NCI-H2227 (cell line): ENCODE results near the gene DLG5.
"Not testable (repeated sequence)": the region's sequence is repeated elsewhere in the genome, so short reads cannot be mapped to it uniquely, and the experiment has no call there.

Experiments used
- DNase-seq: peaks from one replicate; lab custom pipeline; 2025; ENCODE audit not compliant: unreplicated experiment; lab: John Stamatoyannopoulos, UW

Gene DLG5

DNA sequence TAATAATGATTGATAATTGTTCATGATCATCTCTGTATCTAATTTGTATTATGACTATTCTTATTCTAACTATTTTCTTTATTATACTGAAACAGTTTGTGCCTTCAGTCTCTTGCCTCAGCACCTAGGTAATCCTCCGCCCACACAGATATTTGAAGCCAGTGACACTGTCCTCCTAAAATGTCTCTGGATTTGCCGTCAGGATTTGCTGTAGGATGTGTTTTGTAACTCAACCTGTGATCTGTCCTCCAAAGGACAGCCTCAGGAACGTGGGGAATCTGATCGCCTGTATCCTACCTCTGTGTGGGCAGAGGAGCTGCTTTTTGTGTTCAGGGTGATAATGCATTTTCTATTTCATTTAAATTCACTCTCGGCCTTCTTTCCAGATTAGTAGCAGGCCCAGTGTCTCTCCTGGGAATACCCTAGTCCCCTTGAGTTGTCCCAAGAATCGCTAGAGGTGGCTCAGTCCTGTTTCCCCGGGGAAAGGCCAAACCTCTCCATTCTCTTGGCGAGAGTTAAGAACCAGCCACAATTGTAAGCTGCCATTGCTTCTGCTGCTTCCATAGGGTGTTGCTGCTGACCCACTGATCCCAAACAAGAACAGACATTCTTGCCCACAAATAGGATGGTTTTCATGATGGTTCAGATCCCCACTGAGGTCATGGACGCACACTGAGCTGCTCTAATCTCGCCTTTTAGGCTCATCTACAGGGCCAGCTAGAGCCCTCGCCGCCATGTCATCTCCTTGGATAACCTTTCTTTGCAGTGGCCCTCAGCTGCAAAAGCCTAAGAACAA lies 152.7 kb downstream of the DLG5 start:
- no peak for DNase-seq

GRCh38 chr10:77772852-77773600 lies 153.5 kb downstream of the DLG5 start:
- DNase-seq: not testable (repeated sequence)

- DNase-seq: no peak
Observed at GRCh38 chr10:77771851-77772250, 154.7 kb downstream of the DLG5 start.

DNA sequence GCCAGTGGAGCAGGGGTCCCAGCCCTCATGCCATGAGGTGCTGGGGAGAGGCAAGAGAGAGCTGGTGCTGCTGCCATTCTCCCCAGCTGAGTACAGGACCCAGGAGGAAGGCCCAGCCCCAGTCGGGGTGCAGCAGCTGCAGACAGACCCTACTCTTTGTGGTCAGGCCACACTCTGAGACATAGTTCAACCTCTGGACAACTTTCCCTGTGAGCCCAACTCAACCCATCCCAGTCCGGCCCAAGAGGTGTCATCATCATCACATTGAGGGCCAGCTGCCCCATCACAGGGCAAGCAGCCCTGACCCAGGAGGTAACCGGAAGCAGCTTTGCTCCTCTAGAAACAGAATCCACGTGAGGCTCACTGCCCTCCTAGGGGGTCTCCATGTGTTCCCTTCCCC lies 155.1 kb downstream of the DLG5 start:
- no peak for DNase-seq

- DNase-seq: no peak
Observed at GRCh38 chr10:77770868-77771175, 155.7 kb downstream of the DLG5 start.

GRCh38 chr10:77770081-77770867 lies 156.3 kb downstream of the DLG5 start:
- no peak for DNase-seq

GRCh38 chr10:77768039-77768438 lies 158.5 kb downstream of the DLG5 start:
- no peak for DNase-seq

- no peak for DNase-seq
Observed at GRCh38 chr10:77763453-77764430, 162.8 kb downstream of the DLG5 start.

DNA sequence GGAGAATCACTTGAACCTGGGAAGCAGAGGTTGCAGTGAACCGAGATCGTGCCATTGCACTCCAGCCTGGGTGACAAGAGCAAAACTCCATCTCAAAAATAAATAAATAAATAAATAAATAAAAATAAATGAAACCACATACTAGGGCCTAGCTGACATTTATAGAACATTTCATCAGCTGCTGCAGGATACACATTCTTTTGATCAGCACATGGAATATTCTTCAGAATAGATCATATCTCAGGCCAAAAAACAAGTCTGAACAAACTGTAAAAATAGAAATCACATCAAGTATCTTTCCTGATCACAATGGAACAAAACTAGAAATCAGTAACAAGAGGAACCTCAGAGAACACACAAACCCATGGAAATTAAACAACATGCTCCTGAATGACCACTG lies 168.1 kb downstream of the DLG5 start:
- DNase-seq: not testable (repeated sequence)

DNA sequence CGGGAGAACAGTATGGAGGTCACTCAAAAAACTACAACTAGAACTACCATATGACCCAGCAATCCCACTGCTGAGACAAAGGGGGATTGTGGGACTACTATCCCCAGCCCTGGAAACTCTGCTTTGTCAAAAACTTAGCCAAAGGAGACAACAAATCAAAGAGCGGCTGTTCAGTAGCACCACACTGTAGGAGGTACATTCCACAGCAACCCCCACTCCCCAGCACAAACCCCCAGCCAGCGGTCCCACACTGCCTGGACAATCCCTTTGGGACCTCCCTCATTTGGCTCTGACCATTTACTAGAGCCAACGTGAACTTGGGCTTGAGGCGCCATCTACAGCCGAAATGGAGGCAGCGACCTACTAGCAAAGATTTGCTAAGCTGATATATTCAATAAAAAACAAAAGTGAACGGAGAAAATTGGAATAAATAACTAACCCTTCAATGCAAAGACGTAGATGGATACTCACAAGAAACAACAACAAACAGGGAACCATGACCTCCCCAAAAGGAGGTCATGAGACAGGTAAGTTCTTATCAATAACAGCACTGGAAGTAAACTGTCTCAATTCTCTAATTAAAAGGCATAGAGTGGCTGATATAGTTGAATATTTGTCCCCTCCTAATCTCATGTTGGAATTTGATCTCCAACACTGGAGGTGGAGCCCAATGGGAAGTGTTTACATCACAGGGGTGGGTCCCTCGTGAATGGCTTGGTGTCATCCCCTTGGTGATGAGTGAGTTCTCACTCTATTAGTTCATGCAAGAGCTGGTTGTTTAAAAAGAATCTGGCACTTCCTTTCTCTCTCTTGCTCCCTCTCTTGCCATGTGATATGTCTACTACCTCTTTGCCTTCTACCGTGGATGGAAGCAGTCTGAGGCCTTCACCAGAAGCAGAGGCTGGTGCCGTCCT lies 170.0 kb downstream of the DLG5 start:
- peak; percentile 53 for DNase-seq

DNA sequence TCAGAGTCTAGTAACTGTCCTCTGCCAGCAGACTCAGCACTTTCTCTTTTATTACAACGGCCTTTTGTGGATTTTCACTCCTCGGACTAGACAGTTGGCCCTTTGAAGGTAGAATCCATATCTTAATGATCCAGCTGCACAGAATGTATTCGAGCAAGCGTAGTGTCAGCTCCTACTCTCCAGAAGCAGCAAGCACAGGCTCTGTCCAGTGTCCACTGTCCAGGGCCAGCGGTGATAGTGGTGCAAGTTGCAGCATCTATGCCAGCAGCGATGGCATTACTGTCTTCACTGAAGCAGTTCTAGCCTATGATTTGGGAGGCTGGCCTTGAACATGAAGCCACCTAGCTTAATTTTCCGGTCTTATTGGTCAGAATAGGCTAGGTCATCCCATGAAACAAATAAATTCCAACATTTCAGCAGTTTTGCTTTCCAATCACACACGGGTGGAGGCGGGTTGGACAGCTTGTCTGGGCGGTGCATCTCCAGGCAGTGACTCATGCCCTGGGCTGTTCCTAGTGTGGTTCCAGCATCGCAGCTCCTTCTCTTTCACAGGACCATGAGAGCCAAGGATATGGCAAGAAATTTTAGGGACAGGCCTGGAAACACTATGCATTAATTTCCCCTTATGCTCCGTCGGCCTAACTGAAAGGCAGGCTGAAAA lies 180.4 kb downstream of the DLG5 start:
- DNase-seq: no peak

GRCh38 chr10:77744245-77744644 lies 182.3 kb downstream of the DLG5 start:
- DNase-seq: no peak

- no peak for DNase-seq
Observed at GRCh38 chr10:77742172-77742571, 184.4 kb downstream of the DLG5 start.

DNA sequence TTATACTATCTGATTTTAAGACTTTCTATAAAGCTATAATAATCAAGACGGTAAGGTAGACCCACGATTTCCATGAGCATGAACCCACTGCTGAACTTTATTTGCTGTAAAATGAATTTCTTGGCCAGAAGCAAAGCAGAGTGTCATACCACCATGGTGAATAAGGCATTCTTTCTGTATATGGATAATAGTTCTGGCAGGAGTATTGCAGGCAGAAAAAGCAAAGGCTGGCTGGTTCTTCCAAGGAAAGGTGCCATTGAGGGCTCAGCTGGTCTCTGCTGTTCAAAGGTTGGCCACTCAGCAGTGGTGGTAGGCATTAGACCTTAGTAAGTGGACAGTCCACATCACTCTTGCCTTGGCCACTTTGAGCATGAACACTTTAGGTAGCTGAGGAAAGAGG lies 184.8 kb downstream of the DLG5 start:
- DNase-seq: no peak
